Large intestine (tissue), 3 donors: ENCODE measurements around the gene EEFSEC. TPM values are rescaled to one million over a fixed set of nuclear protein-coding genes. Genes with fewer than 3 reads are reported as not detected.

Source experiments
- DNase-seq, 2 donors: peaks; one replicate each; pipeline versions ENCODE4 v3.0.0 to v3.0.0-alpha.2; 2013
- H3K27ac ChIP-seq: one replicate; pipeline ENCODE4 v1.5.1; 2013; ENCODE audit warnings: low read length
- H3K27me3 ChIP-seq: 2 replicates; pipeline ENCODE4 v1.6.1; 2013; ENCODE audit warnings: low read length; ENCODE audit not compliant: control insufficient read depth, insufficient read depth
- H3K36me3 ChIP-seq: 2 replicates; pipeline ENCODE4 v1.6.1; 2013; ENCODE audit warnings: low read length; ENCODE audit not compliant: control insufficient read depth, insufficient read depth
- H3K4me1 ChIP-seq: one replicate; pipeline ENCODE4 v1.6.1; 2013; ENCODE audit warnings: low read length; ENCODE audit not compliant: control insufficient read depth, insufficient read depth
- H3K4me3 ChIP-seq: one replicate; pipeline ENCODE4 v1.5.1; 2013; ENCODE audit warnings: low read length
- H3K9me3 ChIP-seq: one replicate; pipeline ENCODE4 v1.6.1; 2013; ENCODE audit warnings: mild to moderate bottlenecking, low read depth, low read length, moderate library complexity; ENCODE audit not compliant: control insufficient read depth
- WGBS: methylation state at CpG from one replicate; pipeline ENCODE4 v1.1.5; 2013; ENCODE audit warnings: low lambda C conversion rate; ENCODE audit not compliant: insufficient coverage; 5-methylcytosine and 5-hydroxymethylcytosine counted together
- polyA plus RNA-seq: library from polyadenylated mRNA; unstranded; fragments of 120-200 nt; gene quantifications from one replicate; pipeline ENCODE4 v1.2.1, GENCODE V29; 2013

Gene EEFSEC
- polyA plus RNA-seq, 1 donor = 23.9 TPM

GRCh38 chr3:128289534-128289933 is 136.3 kb downstream of the EEFSEC start:
- no peaks in the 10 kb centered on the region for H3K27me3 ChIP-seq
- no peak for DNase-seq
- peaks cover 4% of the 10 kb centered on the region for H3K36me3 ChIP-seq
- no peaks in the 10 kb centered on the region for H3K4me1 ChIP-seq
- H3K4me3 ChIP-seq = no peak overlapping the region
- WGBS = no CpG with 5 or more reads among the region's 1 CpG
- H3K9me3 ChIP-seq = peaks cover 9% of the 10 kb centered on the region
- no peak overlapping the region for H3K27ac ChIP-seq

DNA sequence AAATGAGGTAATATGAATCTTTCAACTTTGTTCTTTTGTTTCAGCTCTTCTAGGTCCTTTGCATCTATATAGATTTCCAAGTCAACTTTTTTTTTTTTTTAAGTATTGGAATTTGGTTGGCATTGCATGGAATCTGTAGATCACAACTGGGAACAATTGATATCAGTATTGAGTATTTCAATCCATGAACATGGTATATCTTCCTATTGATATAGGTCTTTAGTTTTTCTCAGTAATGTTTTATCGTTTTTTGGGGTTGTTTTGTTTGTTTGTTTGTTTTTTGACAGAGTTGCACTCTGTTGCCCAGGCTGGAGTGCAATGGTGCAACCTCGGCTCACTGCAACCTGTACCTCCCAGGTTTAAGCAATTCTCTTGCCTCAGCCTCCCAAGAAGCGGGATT is 137.2 kb downstream of the EEFSEC start:
- H3K27ac ChIP-seq = no peak overlapping the region
- no peak overlapping the region for H3K4me3 ChIP-seq
- no CpG with 5 or more reads among the region's 3 CpGs for WGBS
- H3K4me1 ChIP-seq = no peaks in the 10 kb centered on the region
- DNase-seq = no peak
- H3K36me3 ChIP-seq = peaks cover 4% of the 10 kb centered on the region
- H3K27me3 ChIP-seq = no peaks in the 10 kb centered on the region
- peaks cover 9% of the 10 kb centered on the region for H3K9me3 ChIP-seq

DNA sequence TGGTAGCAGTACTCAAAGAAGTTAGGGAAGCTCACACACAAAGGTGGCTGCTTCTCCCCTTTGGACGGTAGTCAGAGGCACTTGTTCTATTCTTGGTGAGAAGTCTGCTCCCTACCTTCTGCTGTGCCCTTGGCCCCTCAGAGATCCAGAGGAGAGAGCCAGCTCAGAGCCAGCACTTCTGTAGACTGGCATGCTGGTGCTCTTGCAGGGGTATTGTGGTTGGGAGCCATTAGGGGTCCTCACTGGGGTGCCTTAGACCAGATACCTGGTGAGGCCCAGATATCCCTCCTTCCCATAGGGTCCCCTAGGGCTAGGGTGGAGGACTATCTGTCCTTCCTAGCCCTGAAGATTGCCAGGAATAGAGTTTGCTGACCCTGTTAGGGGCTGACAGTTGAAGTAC is 140.6 kb downstream of the EEFSEC start:
- Histone ChIP-seq H3K27me3 (no peaks in the 10 kb centered on the region), H3K36me3 (peaks cover 4% of the 10 kb centered on the region), H3K27ac (no peak overlapping the region), H3K4me3 (no peak overlapping the region), H3K4me1 (no peaks in the 10 kb centered on the region), H3K9me3 (peaks cover 9% of the 10 kb centered on the region)
- no CpG with 5 or more reads among the region's 1 CpG for WGBS
- no peak for DNase-seq

GRCh38 chr3:128294999-128295468 is 141.8 kb downstream of the EEFSEC start:
- H3K4me1 ChIP-seq = no peaks in the 10 kb centered on the region
- H3K4me3 ChIP-seq = no peak overlapping the region
- no peak overlapping the region for H3K27ac ChIP-seq
- H3K9me3 ChIP-seq = peaks cover 9% of the 10 kb centered on the region
- no peaks in the 10 kb centered on the region for H3K36me3 ChIP-seq
- no peaks in the 10 kb centered on the region for H3K27me3 ChIP-seq
- DNase-seq = no peak
- no CpG with 5 or more reads among the region's 4 CpGs for WGBS

DNA sequence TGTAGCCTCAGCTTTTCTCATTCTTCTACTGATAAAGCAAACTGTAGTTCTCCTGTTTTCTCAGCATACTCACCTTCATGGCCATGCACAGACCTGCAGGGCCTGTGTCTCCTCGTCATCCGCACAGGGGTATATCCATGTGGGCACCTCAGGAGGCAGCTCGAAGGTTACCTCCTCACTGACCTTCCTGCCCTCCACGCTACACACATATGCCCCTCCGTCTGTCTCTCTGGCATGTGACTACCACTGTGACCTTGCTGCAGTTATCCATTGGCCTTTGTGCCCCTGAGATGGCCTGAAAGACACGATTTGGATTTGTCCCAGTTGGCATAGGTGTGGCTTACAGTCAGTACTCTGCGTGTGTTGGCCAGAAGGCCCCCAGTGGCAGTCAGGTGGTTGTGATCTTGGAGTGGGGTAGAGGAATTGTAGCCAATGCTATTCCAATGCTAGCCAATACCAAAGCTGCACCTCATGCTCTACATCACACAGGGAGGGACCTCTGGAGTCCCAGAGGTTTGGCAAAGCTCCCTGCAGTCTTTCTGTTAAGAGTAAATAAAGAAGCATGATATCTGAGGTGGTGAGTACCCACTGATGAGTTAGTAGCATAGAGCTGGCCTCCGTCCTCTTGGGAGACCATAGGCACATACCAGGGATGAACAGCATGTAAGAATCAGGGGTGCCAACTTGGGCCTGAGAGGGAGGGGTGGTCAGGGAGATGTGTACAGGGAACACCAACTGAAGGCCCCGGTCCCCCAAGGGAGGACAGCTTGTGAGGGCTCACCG is 143.4 kb downstream of the EEFSEC start:
- Histone ChIP-seq H3K36me3 (no peaks in the 10 kb centered on the region), H3K27me3 (no peaks in the 10 kb centered on the region), H3K4me3 (no peak overlapping the region), H3K4me1 (no peaks in the 10 kb centered on the region), H3K9me3 (no peaks in the 10 kb centered on the region), H3K27ac (no peak overlapping the region)
- DNase-seq = no peak
- WGBS = no CpG with 5 or more reads among the region's 10 CpGs

GRCh38 chr3:128297401-128298138 is 144.3 kb downstream of the EEFSEC start:
- Histone ChIP-seq H3K4me1 (no peaks in the 10 kb centered on the region), H3K9me3 (no peaks in the 10 kb centered on the region), H3K4me3 (no peak overlapping the region), H3K27ac (no peak overlapping the region), H3K36me3 (no peaks in the 10 kb centered on the region), H3K27me3 (no peaks in the 10 kb centered on the region)
- no CpG with 5 or more reads among the region's 2 CpGs for WGBS
- DNase-seq = no peak

DNA sequence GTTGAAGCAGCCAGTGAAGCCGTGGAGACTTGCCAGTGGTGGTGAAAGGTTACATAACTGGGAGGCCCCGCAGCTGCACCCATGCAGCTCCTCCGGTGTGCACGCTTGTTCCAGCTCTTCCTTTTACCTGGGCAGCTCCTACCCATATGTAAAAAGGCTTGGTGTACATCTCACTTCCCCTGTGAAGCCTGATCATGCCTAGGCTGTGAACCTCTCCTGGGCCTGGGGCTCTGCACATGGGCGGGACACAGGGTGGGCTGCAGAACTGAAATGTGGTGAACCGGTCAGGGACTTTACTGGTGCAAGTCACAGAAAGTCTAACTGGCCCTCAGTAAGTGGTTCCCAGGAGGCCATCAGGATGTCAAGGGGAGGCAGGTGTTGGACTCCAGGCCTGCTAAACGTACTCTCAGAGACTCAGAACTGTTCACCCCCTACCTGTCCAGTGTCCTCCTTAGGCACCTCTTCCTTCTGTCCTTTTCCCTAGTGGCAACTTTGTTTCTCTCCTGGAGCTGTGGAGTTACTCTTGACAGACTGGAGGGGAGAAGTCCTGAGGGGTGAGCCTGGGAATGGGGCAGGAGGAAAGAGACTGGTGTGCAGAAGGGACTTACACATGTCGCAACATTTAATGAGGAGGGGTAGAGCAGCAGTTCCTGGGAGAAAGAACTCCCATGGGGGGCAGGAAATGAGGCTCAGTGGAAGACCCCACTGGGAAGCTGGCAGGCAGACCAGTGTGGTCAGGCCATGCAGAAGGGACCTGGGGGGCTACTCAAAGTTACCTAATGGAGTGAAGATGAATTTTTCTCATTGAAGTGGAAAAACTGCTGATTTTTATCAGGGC is 148.1 kb downstream of the EEFSEC start:
- H3K9me3 ChIP-seq = no peaks in the 10 kb centered on the region
- no peaks in the 10 kb centered on the region for H3K36me3 ChIP-seq
- WGBS = 100% methylated on average over 1 of the region's 8 CpGs
- H3K4me1 ChIP-seq = no peaks in the 10 kb centered on the region
- H3K27ac ChIP-seq = no peak overlapping the region
- DNase-seq = no peak
- H3K27me3 ChIP-seq = no peaks in the 10 kb centered on the region
- H3K4me3 ChIP-seq = no peak overlapping the region

DNA sequence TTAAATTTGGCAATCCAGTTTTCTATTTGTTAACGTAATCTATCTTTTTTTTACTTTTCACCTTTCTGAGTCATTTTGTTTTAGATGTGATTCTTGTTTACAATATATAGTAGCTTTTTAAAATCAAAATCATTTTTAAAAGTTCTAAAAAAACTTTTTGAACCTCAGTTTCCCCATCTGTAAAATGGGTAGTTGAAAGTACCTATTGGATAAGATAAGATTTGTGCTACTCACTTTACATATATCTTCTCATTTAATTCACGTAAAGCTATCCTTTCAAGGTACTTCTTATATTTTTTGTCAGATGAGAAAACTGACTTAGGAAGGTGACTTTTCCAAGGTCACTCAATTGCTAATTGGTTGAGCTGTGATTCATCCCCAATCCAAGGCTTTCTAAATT is 153.2 kb downstream of the EEFSEC start:
- Histone ChIP-seq H3K36me3 (no peaks in the 10 kb centered on the region), H3K27me3 (no peaks in the 10 kb centered on the region), H3K27ac (no peak overlapping the region), H3K4me3 (no peak overlapping the region), H3K9me3 (no peaks in the 10 kb centered on the region), H3K4me1 (peaks cover 4% of the 10 kb centered on the region)
- DNase-seq = no peak
- WGBS = 90% methylated on average over 1 of the region's 2 CpGs

DNA sequence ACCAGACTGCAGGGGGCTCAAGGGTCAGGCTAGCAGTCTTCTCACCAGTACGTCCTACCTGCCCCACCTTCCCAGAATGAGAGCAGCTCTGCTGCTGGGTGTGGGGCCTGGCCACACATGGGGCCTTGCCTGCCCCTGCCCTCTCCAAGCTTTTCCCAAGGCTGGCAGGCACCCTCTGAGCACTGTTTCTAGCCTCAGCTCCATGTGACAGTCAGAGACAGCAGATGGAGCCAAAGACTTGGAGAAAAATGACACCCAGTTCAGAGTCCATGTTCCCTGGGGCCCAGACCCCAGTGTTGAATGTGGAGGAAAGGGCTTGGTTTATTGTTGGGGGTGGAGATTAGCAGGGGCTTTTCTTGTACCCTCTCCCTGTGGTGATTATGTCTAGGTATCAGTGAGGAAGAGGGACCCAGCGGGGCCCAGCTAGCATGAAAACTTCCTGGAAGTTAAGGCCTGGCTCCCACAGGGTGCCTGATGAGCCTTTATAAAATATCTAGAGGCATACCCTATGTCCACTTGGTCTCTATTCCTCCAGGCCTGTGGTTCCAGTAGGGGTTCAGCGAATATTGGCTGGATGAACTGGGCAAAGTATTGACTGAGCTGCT is 153.8 kb downstream of the EEFSEC start:
- peak; percentile 49 to 71 for DNase-seq
- WGBS = no CpG with 5 or more reads among the region's 3 CpGs

More for the DNA sequence above, 153.8 kb downstream of the EEFSEC start:
- no peak overlapping the region for H3K4me3 ChIP-seq
- no peaks in the 10 kb centered on the region for H3K27me3 ChIP-seq
- H3K4me1 ChIP-seq = peaks cover 4% of the 10 kb centered on the region
- H3K9me3 ChIP-seq = no peaks in the 10 kb centered on the region
- peaks cover 2% of the 10 kb centered on the region for H3K36me3 ChIP-seq
- H3K27ac ChIP-seq = no peak overlapping the region
